Upper lobe of left lung (tissue), 4 donors: ENCODE results near the gene KISS1R.

Experiments
- CTCF ChIP-seq, 6 experiments: fragments of 450-650 bp in 4 of 6; fragments of 200-600 bp in 2 of 6; sonication (generic) in 2 of 6; IDR thresholded peaks; one replicate each; pipeline ENCODE4 v1.5.1; 2016 to 2019; ENCODE audit warnings: antibody characterized with exemption in 6 of 6
- POLR2A ChIP-seq, 4 donors: fragments of 450-650 bp; IDR thresholded peaks; one replicate each; pipeline ENCODE4 v1.5.1; 2016 to 2017; ENCODE audit warnings: antibody characterized with exemption in 4 of 4, mild to moderate bottlenecking in 2 of 4

GRCh38 chr19:944171-944567, 27.0 kb downstream of the KISS1R start:
- no peak for TF ChIP-seq CTCF (IDR thresholded peaks at IDR 0.05)
- TF ChIP-seq POLR2A (IDR thresholded peaks at IDR 0.05): no peak
